Uterus (tissue), 2 donors: Measurements from ENCODE around the gene FADS1.

Source experiments
- CTCF ChIP-seq, 4 experiments: fragments of 200-600 bp in 2 of 4; fragments of 450-650 bp in 2 of 4; sonication (generic) in 2 of 4; IDR thresholded peaks; one replicate each; pipeline ENCODE4 v1.5.1; 2016 to 2019; ENCODE audit warnings: antibody characterized with exemption in 4 of 4, mild to moderate bottlenecking in 2 of 4, moderate library complexity in 1 of 4
- POLR2A ChIP-seq, 2 donors: fragments of 450-650 bp; IDR thresholded peaks; one replicate each; pipeline ENCODE4 v1.6.1; 2016; ENCODE audit warnings: antibody characterized with exemption in 2 of 2, mild to moderate bottlenecking in 1 of 2, moderate library complexity in 1 of 2

GRCh38 chr11:61768376-61769076 is 48.3 kb downstream of the FADS1 start:
- TF ChIP-seq CTCF (IDR thresholded peaks at IDR 0.05) (no peak), POLR2A (IDR thresholded peaks at IDR 0.05) (no peak)
